ENCODE results near the gene TCN2.
"Not testable (repeated sequence)": the region's sequence is repeated elsewhere in the genome, so short reads cannot be mapped to it uniquely, and the experiment has no call there.

Gene TCN2

GRCh38 chr22:30614268-30614667 is 7.3 kb downstream of the TCN2 start:
- no peak for DNase-seq

- no peak for DNase-seq
Measured at GRCh38 chr22:30614879-30615278, 7.9 kb downstream of the TCN2 start.

- no peak for DNase-seq
Measured at GRCh38 chr22:30615543-30615954, 8.6 kb downstream of the TCN2 start.

- DNase-seq: no peak
Measured at GRCh38 chr22:30617819-30618218, 10.8 kb downstream of the TCN2 start.

- DNase-seq: not testable (repeated sequence)
Measured at GRCh38 chr22:30619909-30620308, 12.9 kb downstream of the TCN2 start.

- DNase-seq: no peak
Measured at GRCh38 chr22:30626413-30626812, 19.4 kb downstream of the TCN2 start.

GRCh38 chr22:30627471-30627870 is 20.5 kb downstream of the TCN2 start:
- DNase-seq: no peak

- no peak for DNase-seq
Measured at GRCh38 chr22:30628491-30628890, 21.5 kb downstream of the TCN2 start.

GRCh38 chr22:30631469-30631868 is 24.5 kb downstream of the TCN2 start:
- not testable (repeated sequence) for DNase-seq

GRCh38 chr22:30634471-30635233 is 27.7 kb downstream of the TCN2 start:
- peak; percentile 74 for DNase-seq

- peak; percentile 73 for DNase-seq
Measured at GRCh38 chr22:30635273-30636225, 28.6 kb downstream of the TCN2 start, which contains the start of gene SLC35E4. Gene SLC35E4 (plus strand): TSS chr22:30635781. CDS start chr22:30636451, 670 bp downstream.

GRCh38 chr22:30636226-30637077 is 29.5 kb downstream of the TCN2 start:
- no peak for DNase-seq

- DNase-seq: no peak
Measured at GRCh38 chr22:30637701-30638114, 30.7 kb downstream of the TCN2 start.

GRCh38 chr22:30640361-30640760 is 33.4 kb downstream of the TCN2 start:
- no peak for DNase-seq

GRCh38 chr22:30640839-30641430 is 34.0 kb downstream of the TCN2 start:
- DNase-seq: no peak

GRCh38 chr22:30643055-30643875 is 36.3 kb downstream of the TCN2 start:
- no peak for DNase-seq

- no peak for DNase-seq
Measured at GRCh38 chr22:30646518-30647160, 39.7 kb downstream of the TCN2 start.

- DNase-seq: no peak
Measured at GRCh38 chr22:30647536-30647935, 40.6 kb downstream of the TCN2 start.

- DNase-seq: no peak
Measured at GRCh38 chr22:30648825-30649224, 41.9 kb downstream of the TCN2 start.

GRCh38 chr22:30649430-30650007 is 42.5 kb downstream of the TCN2 start:
- DNase-seq: peak; percentile 77

All from GDM1 (cell line).